Pancreas (tissue), 10 donors: ENCODE measurements around the gene TUBA4B. TPM values are rescaled to one million over a fixed set of nuclear protein-coding genes. Genes with fewer than 3 reads are reported as not detected.

ENCODE experiments used
- ATAC-seq, 4 donors: fragments of 200-7000 bp; cut with Tn5 transposase; one replicate each; pipeline versions ENCODE4 v1.8.0 to v1.9.1; 2020; ENCODE audit warnings: mild to moderate bottlenecking in 4 of 4, moderate library complexity in 4 of 4
- DNase-seq, 6 donors: peaks; one replicate each; pipeline ENCODE4 v3.0.0-alpha.2; 2020
- FAIRE-seq: peaks from 2 replicates; lab custom pipeline; 2012; peaks lifted over from hg19 to GRCh38; lab: Jason Lieb, UNC
- H3K27ac ChIP-seq, 4 donors: fragments of 200-600 bp; sonication (generic); 1 replicate in 3 of 4; 2 replicates in 1 of 4; pipeline versions ENCODE4 v1.5.0 to v1.8.0; 2020
- H3K27me3 ChIP-seq, 4 donors: fragments of 200-600 bp; one replicate each; pipeline ENCODE4 v1.8.0; 2021
- H3K36me3 ChIP-seq, 3 donors: fragments of 200-600 bp; sonication (generic) in 1 of 3; one replicate each; pipeline versions ENCODE4 v1.5.0 to v1.8.0; 2020 to 2021
- H3K4me1 ChIP-seq, 3 donors: fragments of 200-600 bp; one replicate each; pipeline ENCODE4 v1.8.0; 2021
- H3K4me3 ChIP-seq, 4 donors: fragments of 200-600 bp; sonication (generic) in 2 of 4; one replicate each; pipeline versions ENCODE4 v1.5.0 to v1.8.0; 2020 to 2021
- H3K9me3 ChIP-seq, 4 donors: fragments of 200-600 bp; one replicate each; pipeline ENCODE4 v1.8.0; 2021
- WGBS, 2 donors: extraction: QIAGEN DNeasy Blood & Tissue Kit; methylation state at CpG; one replicate each; pipeline ENCODE4 v1.1.7; 2013; 5-methylcytosine and 5-hydroxymethylcytosine counted together
- intact Hi-C, 3 donors: fragments of 100-400 bp; cut with DNase I; formaldehyde crosslinking; loops; one replicate each; pipeline versions ENCODE4 v1.11.1 to v1.14.2; 2022
- polyA plus RNA-seq, 2 donors: library from polyadenylated mRNA; stranded (reverse); fragments of 200-250 nt; gene quantifications; one replicate each; pipeline ENCODE4 v1.2.3, GENCODE V29; 2013
- total RNA-seq, 6 donors: library from RNA; stranded (reverse); fragmentation: NEBNext Ultra II Directional in 4 of 6; extraction: Animal tissue kit (Norgen Biotek cat#: 25700) in 4 of 6; gene quantifications; one replicate each; pipeline versions ENCODE4 v1.2.1 to v1.2.4, GENCODE V29; 2021 to 2023
- TF ChIP-seq, protein P1 (sequence below), 4 donors: fragments of 200-600 bp; sonication (generic) in 3 of 4; IDR thresholded peaks; one replicate each; pipeline versions ENCODE4 v1.5.0 to v1.8.0; 2021; ENCODE audit warnings: antibody characterized with exemption in 4 of 4
- donor health status: healthy with polysubstance abuse.
- donor health status: DM: no; HTN: no; CAD: no; lungs with moderate emphysema.
- donor health status: DM: no; HTN: no; CAD: no.
- donor health status: control.
- donor health status: control.
- donor health status: Bipolar disorder and iron deficiency.
- donor health status: DM: yes; HTN: yes; CAD: no.
- donor health status: DM: no; HTN: no; CAD: no.
- donor health status: DM: no; HTN: no; CAD: no.
- donor health status: DM: yes; HTN: yes; CAD: no.

TUBA4B gene
- total and polyA plus RNA-seq, 8 donors = not detected

DNA sequence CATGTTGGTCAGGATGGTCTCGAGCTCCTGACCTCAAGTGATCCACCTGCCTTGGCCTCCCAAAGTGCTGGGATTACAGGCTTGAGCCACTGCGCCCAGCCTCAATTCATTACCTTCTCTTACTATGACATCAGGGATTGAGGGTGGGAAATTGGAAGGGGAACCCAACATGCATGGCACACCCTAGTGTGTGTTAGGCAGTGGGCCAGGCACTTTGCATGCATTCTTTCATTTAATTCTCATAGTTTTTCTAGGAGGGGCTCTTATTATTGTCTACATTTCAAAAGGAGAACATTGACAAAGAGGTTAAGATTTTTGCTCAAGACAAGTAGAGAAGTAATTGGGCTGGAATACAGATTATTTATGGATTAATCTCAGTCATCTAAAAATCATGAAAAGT is 15.3 kb downstream of the TUBA4B start:
- intact Hi-C loops = no loop called here
- no peak overlapping the region for H3K27ac ChIP-seq
- H3K4me1 ChIP-seq = no peaks in the 10 kb centered on the region
- H3K9me3 ChIP-seq = no peaks in the 10 kb centered on the region
- FAIRE-seq (no peak), DNase-seq (no peak), ATAC-seq (no peak)
- no peak overlapping the region for H3K4me3 ChIP-seq
- no peaks in the 10 kb centered on the region for H3K36me3 ChIP-seq
- TF ChIP-seq, protein P1, sequence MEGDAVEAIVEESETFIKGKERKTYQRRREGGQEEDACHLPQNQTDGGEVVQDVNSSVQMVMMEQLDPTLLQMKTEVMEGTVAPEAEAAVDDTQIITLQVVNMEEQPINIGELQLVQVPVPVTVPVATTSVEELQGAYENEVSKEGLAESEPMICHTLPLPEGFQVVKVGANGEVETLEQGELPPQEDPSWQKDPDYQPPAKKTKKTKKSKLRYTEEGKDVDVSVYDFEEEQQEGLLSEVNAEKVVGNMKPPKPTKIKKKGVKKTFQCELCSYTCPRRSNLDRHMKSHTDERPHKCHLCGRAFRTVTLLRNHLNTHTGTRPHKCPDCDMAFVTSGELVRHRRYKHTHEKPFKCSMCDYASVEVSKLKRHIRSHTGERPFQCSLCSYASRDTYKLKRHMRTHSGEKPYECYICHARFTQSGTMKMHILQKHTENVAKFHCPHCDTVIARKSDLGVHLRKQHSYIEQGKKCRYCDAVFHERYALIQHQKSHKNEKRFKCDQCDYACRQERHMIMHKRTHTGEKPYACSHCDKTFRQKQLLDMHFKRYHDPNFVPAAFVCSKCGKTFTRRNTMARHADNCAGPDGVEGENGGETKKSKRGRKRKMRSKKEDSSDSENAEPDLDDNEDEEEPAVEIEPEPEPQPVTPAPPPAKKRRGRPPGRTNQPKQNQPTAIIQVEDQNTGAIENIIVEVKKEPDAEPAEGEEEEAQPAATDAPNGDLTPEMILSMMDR (IDR thresholded peaks at IDR 0.05) = no peak
- H3K27me3 ChIP-seq = no peaks in the 10 kb centered on the region
- 85 to 86% methylated on average over 2 of the region's 2 CpGs for WGBS, 2 donors

DNA sequence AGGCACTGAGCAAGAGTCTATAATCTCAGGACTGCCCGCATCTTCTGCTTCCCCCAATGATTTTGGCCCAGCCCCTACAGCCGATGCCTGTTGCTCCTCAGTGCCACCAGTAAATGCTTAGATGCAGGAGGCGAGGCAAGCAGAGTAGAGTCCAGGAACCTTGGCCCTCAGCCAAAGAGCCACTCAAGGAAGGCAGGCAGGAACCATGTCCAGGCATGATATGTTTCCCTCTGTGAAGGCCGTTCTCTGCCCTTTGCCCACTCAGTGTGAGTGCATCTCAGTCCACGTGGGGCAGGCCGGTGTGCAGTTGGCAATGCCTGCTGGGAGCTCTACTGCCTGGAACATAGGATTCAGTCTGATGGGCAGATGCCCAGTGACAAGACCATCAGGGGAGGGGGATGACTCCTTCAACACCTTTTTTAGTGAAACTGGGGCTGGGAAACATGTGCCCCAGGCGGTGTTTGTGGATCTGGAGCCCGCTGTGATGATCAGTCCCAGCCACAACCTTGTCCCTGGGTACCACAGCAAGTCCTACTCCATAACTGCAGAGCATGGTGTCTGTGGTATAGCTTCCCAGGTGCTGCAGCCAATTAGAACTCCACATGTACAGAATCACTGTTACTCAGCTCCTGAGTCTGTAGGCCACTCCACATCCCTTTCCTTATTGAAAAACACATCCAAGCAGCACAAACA is 16.5 kb downstream of the TUBA4B start:
- H3K4me3 ChIP-seq = no peak overlapping the region
- peak; percentile 56 to 76 (median 68) for DNase-seq
- no peaks in the 10 kb centered on the region for H3K9me3 ChIP-seq
- no peak for FAIRE-seq
- H3K4me1 ChIP-seq = no peaks in the 10 kb centered on the region
- intact Hi-C loops = no loop called here
- H3K27ac ChIP-seq = no peak overlapping the region
- TF ChIP-seq, protein P1 (IDR thresholded peaks at IDR 0.05) = no peak
- no peaks in the 10 kb centered on the region for H3K27me3 ChIP-seq
- ATAC-seq = peak; percentile 72 to 91 (median 72)
- 33 to 34% methylated on average over 8 of the region's 8 CpGs for WGBS, 2 donors
- H3K36me3 ChIP-seq = no peaks in the 10 kb centered on the region

DNA sequence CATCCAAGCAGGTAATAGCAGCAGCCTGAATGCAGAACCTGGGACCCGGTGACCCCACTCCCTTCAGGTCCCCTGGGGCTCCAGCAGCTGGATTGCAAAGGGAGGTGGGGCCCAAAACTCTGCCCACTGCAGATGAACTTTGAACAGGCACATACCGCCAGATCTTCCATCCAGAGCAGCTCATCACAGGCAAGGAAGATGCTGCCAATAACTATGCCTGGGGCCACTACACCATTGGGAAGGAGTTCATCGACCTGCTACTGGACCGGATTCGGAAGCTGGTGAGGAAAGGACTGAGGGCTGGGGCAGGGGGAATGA is 17.0 kb downstream of the TUBA4B start:
- H3K4me1 ChIP-seq = no peaks in the 10 kb centered on the region
- DNase-seq = no peak
- intact Hi-C loops = no loop called here
- no peaks in the 10 kb centered on the region for H3K9me3 ChIP-seq
- TF ChIP-seq, protein P1 (IDR thresholded peaks at IDR 0.05) = no peak
- FAIRE-seq = no peak
- 78 to 90% methylated on average over 5 of the region's 5 CpGs for WGBS, 2 donors
- no peaks in the 10 kb centered on the region for H3K36me3 ChIP-seq
- no peak for ATAC-seq
- H3K4me3 ChIP-seq = no peak overlapping the region
- no peaks in the 10 kb centered on the region for H3K27me3 ChIP-seq
- H3K27ac ChIP-seq = no peak overlapping the region

DNA sequence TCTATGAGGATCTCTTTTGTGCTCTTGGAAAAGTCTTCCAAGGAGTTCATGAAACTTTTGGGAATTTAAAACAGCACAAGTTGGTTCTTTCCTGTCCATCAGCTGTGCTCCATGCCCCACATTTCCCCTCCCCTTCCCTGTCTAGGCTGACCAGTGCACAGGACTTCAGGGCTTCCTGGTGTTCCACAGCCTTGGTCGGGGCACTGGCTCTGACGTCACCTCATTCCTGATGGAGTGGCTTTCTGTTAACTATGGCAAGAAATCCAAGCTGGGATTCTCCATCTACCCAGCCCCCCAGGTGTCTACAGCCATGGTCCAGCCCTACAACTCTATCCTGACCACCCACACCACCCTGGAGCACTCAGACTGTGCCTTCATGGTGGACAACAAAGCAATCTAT is 18.0 kb downstream of the TUBA4B start:
- Histone ChIP-seq H3K4me1 (no peaks in the 10 kb centered on the region), H3K36me3 (no peaks in the 10 kb centered on the region), H3K27me3 (no peaks in the 10 kb centered on the region), H3K27ac (no peak overlapping the region), H3K4me3 (no peak overlapping the region), H3K9me3 (no peaks in the 10 kb centered on the region)
- intact Hi-C loops = no loop called here
- no peak for ATAC-seq
- no peak for FAIRE-seq
- DNase-seq = no peak
- TF ChIP-seq, protein P1 (IDR thresholded peaks at IDR 0.05) = no peak
- 70 to 74% methylated on average over 2 of the region's 2 CpGs for WGBS, 2 donors

DNA sequence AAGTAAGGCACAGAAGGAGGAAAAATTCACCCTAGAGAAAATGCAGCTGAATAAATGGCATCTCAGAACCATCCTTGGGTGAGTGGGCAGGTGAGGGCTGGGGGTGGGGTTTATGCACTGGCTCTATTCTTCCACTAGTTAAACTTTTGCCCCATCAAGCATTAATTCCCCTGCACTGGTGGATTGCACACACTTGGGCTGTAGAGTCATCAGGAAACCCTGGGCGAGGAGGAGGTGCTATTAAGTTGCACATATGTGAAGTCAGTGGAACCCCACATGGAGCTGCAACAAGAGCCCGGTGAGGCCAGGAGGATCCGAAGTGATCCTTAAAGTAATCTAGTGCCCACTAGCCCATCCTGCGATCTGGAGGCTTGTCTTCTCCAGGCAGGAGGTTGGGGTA is 19.3 kb downstream of the TUBA4B start:
- FAIRE-seq = no peak
- H3K27me3 ChIP-seq = no peaks in the 10 kb centered on the region
- H3K4me1 ChIP-seq = no peaks in the 10 kb centered on the region
- intact Hi-C loops = no loop called here
- DNase-seq = no peak
- H3K27ac ChIP-seq = no peak overlapping the region
- H3K9me3 ChIP-seq = no peaks in the 10 kb centered on the region
- 73 to 85% methylated on average over 4 of the region's 4 CpGs for WGBS, 2 donors
- ATAC-seq = no peak
- H3K4me3 ChIP-seq = no peak overlapping the region
- TF ChIP-seq, protein P1 (IDR thresholded peaks at IDR 0.05) = no peak
- H3K36me3 ChIP-seq = no peaks in the 10 kb centered on the region
